ENCODE results near the gene ACTRT2.

The ACTRT2 gene

DNA sequence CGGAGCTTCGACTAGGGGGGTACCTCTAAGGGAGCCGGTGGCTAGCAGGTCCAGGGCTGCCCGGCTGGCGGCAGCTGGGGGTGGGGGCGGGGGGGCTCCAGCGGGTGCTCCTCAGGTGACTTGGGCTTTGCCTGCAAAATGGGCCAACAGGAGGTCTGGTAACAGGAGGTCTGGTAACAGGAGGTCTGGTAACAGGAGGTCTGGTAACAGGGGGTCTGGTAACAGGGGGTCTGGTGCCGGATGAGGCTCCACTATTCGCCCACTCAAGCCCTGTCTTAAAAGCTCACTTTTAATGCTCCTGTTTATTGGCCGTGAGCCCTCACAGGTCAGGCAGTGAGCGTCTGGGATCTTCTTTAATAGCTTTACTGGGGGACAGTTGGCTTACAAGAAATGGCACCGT is 40.4 kb upstream of the ACTRT2 start:
- ATAC-seq = no peak
- H3K4me1 Mint-ChIP-seq = no peaks in the 10 kb centered on the region

GRCh38 chr1:2981388-2981787 is 39.9 kb upstream of the ACTRT2 start:
- H3K27ac Mint-ChIP-seq = no peak overlapping the region
- peaks cover 8% of the 10 kb centered on the region for H3K9me3 Mint-ChIP-seq
- no peaks in the 10 kb centered on the region for H3K36me3 Mint-ChIP-seq
- H3K4me1 Mint-ChIP-seq = no peaks in the 10 kb centered on the region
- no peaks in the 10 kb centered on the region for H3K27me3 Mint-ChIP-seq
- H3K4me3 Mint-ChIP-seq = no peak overlapping the region
- ATAC-seq = no peak

More for the DNA sequence above, 40.4 kb upstream of the ACTRT2 start:
- H3K27me3 Mint-ChIP-seq = no peaks in the 10 kb centered on the region
- H3K36me3 Mint-ChIP-seq = no peaks in the 10 kb centered on the region
- no peak overlapping the region for H3K4me3 Mint-ChIP-seq
- H3K9me3 Mint-ChIP-seq = peaks cover 3% of the 10 kb centered on the region
- no peak overlapping the region for H3K27ac Mint-ChIP-seq

GRCh38 chr1:2981981-2982614 is 39.2 kb upstream of the ACTRT2 start:
- Mint-ChIP-seq H3K4me1 (no peaks in the 10 kb centered on the region), H3K27ac (no peak overlapping the region), H3K4me3 (no peak overlapping the region), H3K36me3 (no peaks in the 10 kb centered on the region), H3K9me3 (peaks cover 8% of the 10 kb centered on the region), H3K27me3 (no peaks in the 10 kb centered on the region)
- no peak for ATAC-seq

- no peaks in the 10 kb centered on the region for H3K4me1 Mint-ChIP-seq
- ATAC-seq = no peak
- no peak overlapping the region for H3K27ac Mint-ChIP-seq
- H3K27me3 Mint-ChIP-seq = no peaks in the 10 kb centered on the region
- H3K4me3 Mint-ChIP-seq = no peak overlapping the region
- peaks cover 8% of the 10 kb centered on the region for H3K9me3 Mint-ChIP-seq
- no peaks in the 10 kb centered on the region for H3K36me3 Mint-ChIP-seq
Measured at GRCh38 chr1:2982615-2983318, 38.5 kb upstream of the ACTRT2 start.

DNA sequence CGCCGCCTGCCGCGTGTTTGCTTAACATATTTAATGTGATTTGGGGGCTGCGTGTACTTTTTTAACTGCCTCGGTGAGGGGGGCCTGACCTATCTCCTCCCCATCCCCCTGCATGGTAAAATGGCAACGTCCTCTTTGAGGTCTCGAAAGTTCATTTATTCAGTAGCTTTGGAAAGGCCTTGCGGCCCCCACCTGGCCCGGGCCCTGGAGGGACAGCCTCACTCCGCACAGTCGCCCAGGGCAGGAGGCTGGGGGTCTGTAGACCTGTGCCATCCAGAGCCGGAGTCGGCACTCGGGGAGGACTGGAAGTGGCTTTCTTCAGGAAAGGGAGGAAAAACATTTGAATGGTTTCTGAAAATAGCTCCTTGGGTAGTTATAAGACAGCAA is 38.0 kb upstream of the ACTRT2 start:
- Mint-ChIP-seq H3K27me3 (no peaks in the 10 kb centered on the region), H3K36me3 (no peaks in the 10 kb centered on the region), H3K4me3 (no peak overlapping the region), H3K4me1 (no peaks in the 10 kb centered on the region), H3K9me3 (peaks cover 8% of the 10 kb centered on the region), H3K27ac (no peak overlapping the region)
- no peak for ATAC-seq

DNA sequence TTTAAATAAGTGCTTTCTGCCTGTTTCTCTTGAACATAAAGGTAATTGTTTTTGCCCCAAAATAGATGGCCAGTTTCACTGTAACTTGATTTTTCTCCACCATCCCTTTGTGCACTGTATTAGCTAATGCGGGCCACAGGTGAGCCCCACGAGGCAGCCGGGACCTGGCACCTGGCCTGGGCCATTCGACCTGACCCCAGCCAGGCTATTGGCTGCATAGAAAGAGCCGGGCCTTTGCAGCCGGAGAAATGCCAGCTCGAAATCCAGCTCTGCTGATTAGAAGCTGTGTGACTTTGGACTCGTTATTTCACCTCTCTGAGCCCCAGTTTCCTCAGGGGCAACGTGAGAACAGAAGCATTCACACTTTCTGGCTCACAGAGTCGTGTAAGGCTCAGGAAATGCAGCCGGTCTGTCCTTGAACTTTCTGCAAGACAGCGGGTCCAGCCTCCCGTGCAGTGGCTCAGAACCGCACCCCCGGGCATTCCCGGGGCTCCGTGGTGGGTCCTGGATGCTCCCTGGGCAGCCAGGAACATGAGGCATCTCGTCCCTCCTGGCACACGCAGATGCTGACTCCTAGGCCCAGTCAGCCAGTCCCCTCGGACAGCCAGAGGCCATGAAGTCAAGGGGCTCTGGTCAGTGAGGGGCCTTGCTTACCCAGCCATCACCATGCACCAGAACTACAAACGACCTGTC is 37.4 kb upstream of the ACTRT2 start:
- no peaks in the 10 kb centered on the region for H3K4me1 Mint-ChIP-seq
- H3K27me3 Mint-ChIP-seq = peaks cover 3% of the 10 kb centered on the region
- H3K36me3 Mint-ChIP-seq = no peaks in the 10 kb centered on the region
- H3K4me3 Mint-ChIP-seq = no peak overlapping the region
- ATAC-seq = no peak
- peaks cover 8% of the 10 kb centered on the region for H3K9me3 Mint-ChIP-seq
- H3K27ac Mint-ChIP-seq = no peak overlapping the region

DNA sequence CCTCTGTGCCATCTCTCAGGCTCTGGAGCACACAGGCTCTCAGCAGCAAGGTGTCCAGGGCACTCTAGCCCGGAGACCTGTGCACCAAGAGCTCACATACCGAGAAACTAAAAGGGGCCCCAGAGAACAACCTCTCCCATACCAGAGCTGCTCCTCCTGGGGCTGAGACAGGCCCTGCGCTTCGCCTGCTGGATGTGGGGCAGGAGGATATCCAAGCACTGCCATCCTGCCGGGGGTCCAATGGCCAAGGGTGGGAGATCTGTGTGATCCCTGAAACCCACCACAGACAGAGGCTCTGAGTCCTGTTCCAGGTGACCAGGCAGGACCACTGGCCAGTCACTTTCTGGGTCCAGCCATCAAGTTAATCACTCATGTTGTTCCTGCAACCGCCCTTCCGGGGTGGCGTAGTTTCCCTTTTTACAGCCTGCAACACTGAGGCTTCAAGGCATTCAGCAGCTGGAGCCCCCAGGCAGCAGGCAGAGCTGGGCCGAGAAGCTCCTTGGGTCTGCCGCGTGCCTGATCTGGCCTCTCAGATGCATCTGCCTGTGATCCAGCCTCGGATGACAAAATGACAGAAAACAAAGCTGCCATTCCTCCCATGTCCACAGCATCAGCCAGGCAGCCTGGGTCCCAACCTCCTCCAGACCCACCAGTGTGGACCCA is 36.7 kb upstream of the ACTRT2 start:
- H3K27me3 Mint-ChIP-seq = peaks cover 10% of the 10 kb centered on the region
- no peaks in the 10 kb centered on the region for H3K36me3 Mint-ChIP-seq
- H3K9me3 Mint-ChIP-seq = peaks cover 15% of the 10 kb centered on the region
- H3K4me3 Mint-ChIP-seq = no peak overlapping the region
- no peak overlapping the region for H3K27ac Mint-ChIP-seq
- no peak for ATAC-seq
- no peaks in the 10 kb centered on the region for H3K4me1 Mint-ChIP-seq

GRCh38 chr1:2985067-2985561 is 36.2 kb upstream of the ACTRT2 start:
- no peak for ATAC-seq
- Mint-ChIP-seq H3K9me3 (peaks cover 15% of the 10 kb centered on the region), H3K36me3 (no peaks in the 10 kb centered on the region), H3K27me3 (peaks cover 14% of the 10 kb centered on the region), H3K4me3 (no peak overlapping the region), H3K27ac (no peak overlapping the region), H3K4me1 (no peaks in the 10 kb centered on the region)

GRCh38 chr1:2985694-2986548 is 35.3 kb upstream of the ACTRT2 start:
- H3K9me3 Mint-ChIP-seq = peaks cover 15% of the 10 kb centered on the region
- H3K36me3 Mint-ChIP-seq = no peaks in the 10 kb centered on the region
- no peak overlapping the region for H3K27ac Mint-ChIP-seq
- H3K27me3 Mint-ChIP-seq = peaks cover 14% of the 10 kb centered on the region
- H3K4me3 Mint-ChIP-seq = no peak overlapping the region
- H3K4me1 Mint-ChIP-seq = no peaks in the 10 kb centered on the region
- no peak for ATAC-seq

- Mint-ChIP-seq H3K9me3 (peaks cover 15% of the 10 kb centered on the region), H3K36me3 (no peaks in the 10 kb centered on the region), H3K4me3 (no peak overlapping the region), H3K27ac (no peak overlapping the region), H3K27me3 (peaks cover 14% of the 10 kb centered on the region), H3K4me1 (no peaks in the 10 kb centered on the region)
- no peak for ATAC-seq
Measured at GRCh38 chr1:2986549-2987305, 34.5 kb upstream of the ACTRT2 start.

DNA sequence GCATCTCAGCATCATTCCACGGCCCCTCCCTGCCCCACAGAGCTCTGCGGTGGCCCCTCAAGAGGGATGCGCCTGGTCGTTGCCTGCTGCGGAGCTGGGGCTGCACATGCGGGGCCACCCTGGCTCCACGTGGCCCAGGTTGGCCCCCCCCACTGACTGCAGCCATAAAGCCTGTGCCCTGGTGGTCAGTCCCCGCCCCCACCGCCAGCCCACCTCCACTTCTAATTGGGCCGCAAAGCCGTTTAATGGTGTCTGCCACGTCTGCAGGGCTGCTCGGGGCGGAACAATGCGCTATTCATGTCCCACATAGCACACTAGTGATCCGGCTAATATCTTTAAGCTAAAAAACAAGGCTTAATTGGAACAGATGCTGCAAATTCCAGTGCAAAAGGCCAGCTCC is 33.5 kb upstream of the ACTRT2 start:
- H3K4me1 Mint-ChIP-seq = no peaks in the 10 kb centered on the region
- H3K27me3 Mint-ChIP-seq = peaks cover 14% of the 10 kb centered on the region
- H3K27ac Mint-ChIP-seq = no peak overlapping the region
- H3K9me3 Mint-ChIP-seq = peaks cover 15% of the 10 kb centered on the region
- no peak overlapping the region for H3K4me3 Mint-ChIP-seq
- no peak for ATAC-seq
- no peaks in the 10 kb centered on the region for H3K36me3 Mint-ChIP-seq

GRCh38 chr1:2988256-2988655 is 33.0 kb upstream of the ACTRT2 start:
- Mint-ChIP-seq H3K4me1 (no peaks in the 10 kb centered on the region), H3K9me3 (peaks cover 15% of the 10 kb centered on the region), H3K27ac (no peak overlapping the region), H3K27me3 (peaks cover 14% of the 10 kb centered on the region), H3K4me3 (no peak overlapping the region), H3K36me3 (no peaks in the 10 kb centered on the region)
- no peak for ATAC-seq

DNA sequence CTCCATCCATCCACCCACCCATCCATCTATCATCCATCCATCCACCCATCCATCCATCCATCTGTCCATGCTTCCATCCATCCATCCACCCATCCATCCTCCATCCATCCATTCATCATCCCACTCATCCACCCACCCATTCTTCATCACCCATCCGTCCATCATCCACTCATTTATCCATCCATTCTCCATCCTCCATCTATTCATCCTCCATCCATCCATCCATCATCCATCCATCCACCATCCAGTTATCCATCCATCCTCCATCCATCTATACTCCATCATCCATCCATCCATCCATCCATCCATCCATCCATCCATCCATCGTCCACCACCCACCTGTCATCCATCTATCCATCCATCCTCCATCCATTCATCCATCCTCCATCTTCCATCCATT is 32.1 kb upstream of the ACTRT2 start:
- H3K36me3 Mint-ChIP-seq = no peaks in the 10 kb centered on the region
- no peak for ATAC-seq
- peaks cover 14% of the 10 kb centered on the region for H3K27me3 Mint-ChIP-seq
- H3K9me3 Mint-ChIP-seq = peaks cover 19% of the 10 kb centered on the region
- H3K4me3 Mint-ChIP-seq = no peak overlapping the region
- H3K27ac Mint-ChIP-seq = no peak overlapping the region
- no peaks in the 10 kb centered on the region for H3K4me1 Mint-ChIP-seq

- Mint-ChIP-seq H3K27ac (no peak overlapping the region), H3K4me3 (no peak overlapping the region), H3K4me1 (no peaks in the 10 kb centered on the region)
Measured at GRCh38 chr1:2989976-2990375, 31.3 kb upstream of the ACTRT2 start.

More at GRCh38 chr1:2989976-2990375, 31.3 kb upstream of the ACTRT2 start:
- H3K27me3 Mint-ChIP-seq = peaks cover 14% of the 10 kb centered on the region
- H3K9me3 Mint-ChIP-seq = peaks cover 23% of the 10 kb centered on the region
- H3K36me3 Mint-ChIP-seq = no peaks in the 10 kb centered on the region
- ATAC-seq = no peak
